Measurements from ENCODE around the gene EGFLAM. TPM values are rescaled to one million over a fixed set of nuclear protein-coding genes. Genes with fewer than 3 reads are reported as not detected.

Gene EGFLAM
- total RNA-seq: 0.12 to 0.38 TPM in 2 of 3 replicates, not detected in the other
- long read RNA-seq: 0 reads

DNA sequence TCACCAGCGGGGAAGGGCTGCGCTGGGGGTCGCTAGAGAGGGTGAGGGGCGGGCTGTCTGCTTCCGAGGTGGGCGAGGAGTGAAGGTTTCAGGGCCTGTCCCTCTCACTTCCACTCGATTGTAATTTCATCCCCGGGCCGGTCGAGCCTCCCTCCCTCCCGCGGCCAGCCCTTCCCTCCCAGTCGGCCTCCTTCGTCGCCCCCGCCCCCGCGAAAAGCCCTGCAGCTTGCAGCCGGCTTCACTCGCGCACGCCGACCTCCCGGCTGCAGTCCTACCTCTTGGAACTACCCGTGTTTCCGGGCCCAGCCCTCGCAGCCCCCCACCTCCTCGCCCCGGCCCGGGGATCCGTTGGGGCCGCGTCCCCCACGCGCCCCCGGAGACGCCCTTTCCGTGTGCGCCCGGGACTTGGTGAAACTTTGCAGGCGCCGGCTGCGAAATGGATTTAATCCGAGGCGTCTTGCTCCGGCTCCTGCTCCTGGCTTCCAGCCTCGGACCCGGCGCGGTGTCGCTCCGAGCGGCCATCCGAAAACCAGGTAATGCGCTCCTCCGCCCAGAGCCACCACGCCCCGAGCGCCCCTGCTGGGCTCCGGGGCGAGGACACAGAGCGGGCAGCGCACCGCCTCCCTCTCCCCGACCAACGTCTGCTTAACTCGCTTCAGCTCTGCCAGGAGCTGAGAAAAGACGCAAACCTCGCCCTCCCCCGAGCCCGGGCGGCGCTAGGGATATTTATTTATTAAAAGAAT lies at the start of gene EGFLAM:
Gene EGFLAM (plus strand): TSS at position 241 of the 743 bp plus-strand sequence. CDS start 196 bp downstream, at position 437.
- Mint-ChIP-seq H3K27me3 (ENCODE audit: low read depth) (peaks cover 57% of the 10 kb centered on the region), H3K27ac (ENCODE audit: unreplicated experiment) (no peak within 1 kb of the TSS), H3K4me1 (ENCODE audit: low read depth) (peaks cover 20% of the 10 kb centered on the region), H3K36me3 (ENCODE audit: low read depth) (no peaks in the 10 kb centered on the region), H3K4me3 (ENCODE audit: unreplicated experiment) (peak within 1 kb of the TSS; percentile 75), H3K9me3 (ENCODE audit: low read depth) (peaks cover 6% of the 10 kb centered on the region)
- DNase-seq (ENCODE audit: low spot score): no peak
- TF ChIP-seq, protein P1, sequence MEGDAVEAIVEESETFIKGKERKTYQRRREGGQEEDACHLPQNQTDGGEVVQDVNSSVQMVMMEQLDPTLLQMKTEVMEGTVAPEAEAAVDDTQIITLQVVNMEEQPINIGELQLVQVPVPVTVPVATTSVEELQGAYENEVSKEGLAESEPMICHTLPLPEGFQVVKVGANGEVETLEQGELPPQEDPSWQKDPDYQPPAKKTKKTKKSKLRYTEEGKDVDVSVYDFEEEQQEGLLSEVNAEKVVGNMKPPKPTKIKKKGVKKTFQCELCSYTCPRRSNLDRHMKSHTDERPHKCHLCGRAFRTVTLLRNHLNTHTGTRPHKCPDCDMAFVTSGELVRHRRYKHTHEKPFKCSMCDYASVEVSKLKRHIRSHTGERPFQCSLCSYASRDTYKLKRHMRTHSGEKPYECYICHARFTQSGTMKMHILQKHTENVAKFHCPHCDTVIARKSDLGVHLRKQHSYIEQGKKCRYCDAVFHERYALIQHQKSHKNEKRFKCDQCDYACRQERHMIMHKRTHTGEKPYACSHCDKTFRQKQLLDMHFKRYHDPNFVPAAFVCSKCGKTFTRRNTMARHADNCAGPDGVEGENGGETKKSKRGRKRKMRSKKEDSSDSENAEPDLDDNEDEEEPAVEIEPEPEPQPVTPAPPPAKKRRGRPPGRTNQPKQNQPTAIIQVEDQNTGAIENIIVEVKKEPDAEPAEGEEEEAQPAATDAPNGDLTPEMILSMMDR (IDR thresholded peaks at IDR 0.05): peak; percentile 58

DNA sequence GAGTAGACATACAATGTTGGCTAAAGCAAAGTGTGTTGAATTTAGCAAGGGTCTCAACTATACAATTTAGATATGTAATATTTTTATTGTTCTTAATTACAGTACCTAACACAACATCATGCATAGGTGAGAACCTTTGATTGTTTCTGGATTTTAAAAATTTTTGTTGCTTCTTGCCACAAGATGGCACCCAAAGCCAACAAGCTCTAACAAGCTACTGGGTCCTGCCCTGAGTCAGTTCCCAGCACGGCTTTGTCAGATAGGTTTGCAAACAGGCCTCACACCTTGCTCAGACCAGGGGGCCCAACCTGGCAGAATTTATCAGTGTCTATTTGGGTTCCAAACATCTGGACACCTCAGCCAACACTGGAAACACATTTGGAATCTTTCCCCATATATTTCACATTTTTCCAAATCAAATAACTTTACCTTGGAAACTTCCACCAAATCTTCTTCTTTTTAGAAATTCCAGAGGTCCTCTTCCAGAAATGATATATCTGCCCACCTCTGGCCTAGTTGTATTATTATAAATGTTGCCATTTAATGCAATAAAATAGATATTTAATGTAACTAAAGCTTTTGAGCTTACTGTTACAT lies 49.5 kb upstream of the EGFLAM start:
- no peak for DNase-seq (ENCODE audit: low spot score)
- Mint-ChIP-seq H3K9me3 (ENCODE audit: low read depth) (no peaks in the 10 kb centered on the region), H3K27ac (ENCODE audit: unreplicated experiment) (no peak overlapping the region), H3K4me1 (ENCODE audit: low read depth) (no peaks in the 10 kb centered on the region), H3K27me3 (ENCODE audit: low read depth) (peaks cover 28% of the 10 kb centered on the region), H3K36me3 (ENCODE audit: low read depth) (no peaks in the 10 kb centered on the region), H3K4me3 (ENCODE audit: unreplicated experiment) (no peak overlapping the region)
- TF ChIP-seq, protein P1 (IDR thresholded peaks at IDR 0.05): peak; percentile 86

- TF ChIP-seq, protein P1 (IDR thresholded peaks at IDR 0.05): no peak
- Mint-ChIP-seq H3K4me1 (ENCODE audit: low read depth) (no peaks in the 10 kb centered on the region), H3K4me3 (ENCODE audit: unreplicated experiment) (no peak overlapping the region), H3K27ac (ENCODE audit: unreplicated experiment) (no peak overlapping the region), H3K36me3 (ENCODE audit: low read depth) (no peaks in the 10 kb centered on the region), H3K9me3 (ENCODE audit: low read depth) (no peaks in the 10 kb centered on the region), H3K27me3 (ENCODE audit: low read depth) (peaks cover 14% of the 10 kb centered on the region)
- no peak for DNase-seq (ENCODE audit: low spot score)
Observed at GRCh38 chr5:38210676-38211353, 47.5 kb upstream of the EGFLAM start.

DNA sequence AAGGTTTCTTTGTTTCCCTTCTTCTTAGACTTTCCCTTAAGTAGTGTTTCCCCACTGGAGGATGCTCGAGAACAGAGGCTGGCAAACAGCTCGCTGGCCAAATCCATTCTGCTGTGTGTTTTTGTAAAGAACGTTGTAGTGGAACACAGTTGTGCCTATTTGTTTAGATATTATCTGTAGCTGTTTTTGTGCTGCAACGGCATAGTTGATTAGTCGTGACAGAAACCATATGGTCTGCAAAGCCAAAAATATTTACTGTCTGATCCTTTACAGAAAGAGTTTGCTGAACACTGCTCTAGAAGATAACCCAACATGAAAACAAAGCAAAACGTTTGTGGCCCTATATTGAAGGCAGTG lies 47.0 kb upstream of the EGFLAM start:
- H3K36me3 Mint-ChIP-seq (ENCODE audit: low read depth): no peaks in the 10 kb centered on the region
- H3K4me1 Mint-ChIP-seq (ENCODE audit: low read depth): no peaks in the 10 kb centered on the region
- TF ChIP-seq, protein P1 (IDR thresholded peaks at IDR 0.05): no peak

DNA sequence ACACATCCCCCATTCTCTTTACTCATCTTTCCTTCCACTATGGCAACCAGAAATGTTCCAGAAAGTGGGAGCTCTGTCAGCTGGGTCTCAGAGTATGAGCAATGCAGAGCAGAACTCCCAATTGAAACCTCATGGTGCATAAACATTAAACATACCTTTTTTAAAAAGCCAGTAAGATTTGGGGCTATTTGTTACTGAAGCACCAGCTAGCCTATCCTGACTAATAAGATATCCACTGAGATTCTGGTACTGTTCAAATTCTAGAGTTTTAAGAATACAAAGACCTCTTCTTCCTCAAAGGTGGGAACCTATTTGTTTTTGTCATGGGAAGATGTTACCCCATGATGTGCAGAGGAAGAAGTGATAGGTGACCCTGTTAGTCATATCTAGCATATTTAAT lies 46.1 kb upstream of the EGFLAM start:
- H3K27ac Mint-ChIP-seq (ENCODE audit: unreplicated experiment): no peak overlapping the region
- TF ChIP-seq, protein P1 (IDR thresholded peaks at IDR 0.05): no peak
- no peak overlapping the region for H3K4me3 Mint-ChIP-seq (ENCODE audit: unreplicated experiment)
- peaks cover 15% of the 10 kb centered on the region for H3K27me3 Mint-ChIP-seq (ENCODE audit: low read depth)
- no peaks in the 10 kb centered on the region for H3K9me3 Mint-ChIP-seq (ENCODE audit: low read depth)
- H3K36me3 Mint-ChIP-seq (ENCODE audit: low read depth): no peaks in the 10 kb centered on the region
- H3K4me1 Mint-ChIP-seq (ENCODE audit: low read depth): no peaks in the 10 kb centered on the region
- no peak for DNase-seq (ENCODE audit: low spot score)

More for the DNA sequence above, 47.0 kb upstream of the EGFLAM start:
- Mint-ChIP-seq H3K9me3 (ENCODE audit: low read depth) (no peaks in the 10 kb centered on the region), H3K27me3 (ENCODE audit: low read depth) (peaks cover 17% of the 10 kb centered on the region), H3K27ac (ENCODE audit: unreplicated experiment) (no peak overlapping the region), H3K4me3 (ENCODE audit: unreplicated experiment) (no peak overlapping the region)
- DNase-seq (ENCODE audit: low spot score): no peak
